HCT116 (cell line): ENCODE results near the gene KY. TPM values are rescaled to one million over a fixed set of nuclear protein-coding genes. Genes with fewer than 3 reads are reported as not detected.

Experiments
- ATAC-seq: fragments of 200-7000 bp; cut with Tn5 transposase; 2 replicates; pipeline ENCODE4 v1.9.1; 2020; ENCODE audit warnings: mild to moderate bottlenecking, moderate library complexity
- BruUV-seq: library from RNA; stranded (reverse); fragments of 400-500 nt; replicated peaks from 2 replicates; lab custom pipeline; 2021; lab: Mats Ljungman, UMichigan
- CTCF ChIA-PET: fragments of 300-600 bp; sonication (Branson Sonifier 250); formaldehyde crosslinking; loops from one replicate; lab custom pipeline; 2021; ENCODE audit warnings: antibody characterized with exemption; lab: Charles Lee
- POLR2A ChIA-PET: fragments of 300-600, 350-600 bp; sonication (Branson Sonifier 250); formaldehyde crosslinking; loops from one replicate; lab custom pipeline; 2021; ENCODE audit warnings: antibody characterized with exemption; lab: Charles Lee
- RAD21 ChIA-PET, 2 experiments: fragments of 300-600 bp; sonication (Branson Sonifier 250); formaldehyde crosslinking; loops; one replicate each; lab custom pipeline; 2023; ENCODE audit warnings: low total read pairs in 2 of 2; ENCODE audit not compliant: uncharacterized antibody in 2 of 2, unreplicated experiment in 2 of 2, low non-redundant PET in 1 of 2; lab: Charles Lee
- DNase-seq: peaks from one replicate; pipeline ENCODE4 v3.0.0-alpha.2; 2010; ENCODE audit warnings: low read depth, low spot score
- H2AFZ ChIP-seq: fragments of 200-600 bp; shearing (Covaris generic), sonication (generic); 2 replicates; pipeline ENCODE4 v1.6.1; 2017; ENCODE audit warnings: low read depth, mixed run types, mixed read lengths, antibody characterized with exemption, low read length; ENCODE audit not compliant: poor library complexity, severe bottlenecking
- H3K27ac ChIP-seq: 2 replicates; pipeline ENCODE4 v1.5.1; 2012; ENCODE audit warnings: low read depth, low read length
- H3K27me3 ChIP-seq: fragments of 200-600 bp; sonication (generic); 2 replicates; pipeline ENCODE4 v1.6.1; 2016; ENCODE audit warnings: mixed run types, low read length, mixed read lengths; ENCODE audit not compliant: insufficient read depth
- H3K36me3 ChIP-seq, 2 experiments: fragments of 200-500 bp in 1 of 2; fragments of 200-600 bp in 1 of 2; sonication (Bioruptor generic) in 1 of 2; sonication (generic) in 1 of 2; 2 replicates each; pipeline versions ENCODE4 v1.5.1 to v1.6.1; 2014 to 2016; ENCODE audit warnings: low read length in 2 of 2, inconsistent platforms in 1 of 2, mixed read lengths in 1 of 2, mixed run types in 1 of 2; ENCODE audit not compliant: insufficient read depth in 2 of 2, control insufficient read depth in 1 of 2
- H3K4me1 ChIP-seq, 2 experiments: fragments of 200-600 bp in 1 of 2; sonication (generic) in 1 of 2; 2 replicates each; pipeline versions ENCODE4 v1.5.1 to v1.6.1; 2012 to 2017; ENCODE audit warnings: low read length in 2 of 2, inconsistent platforms in 1 of 2, mild to moderate bottlenecking in 1 of 2, mixed read lengths in 1 of 2, mixed run types in 1 of 2, moderate library complexity in 1 of 2; ENCODE audit not compliant: insufficient read depth in 2 of 2, control insufficient read depth in 1 of 2
- H3K4me2 ChIP-seq: fragments of 200-600 bp; sonication (generic); 2 replicates; pipeline ENCODE4 v1.6.1; 2017; ENCODE audit warnings: mixed run types, low read length, mixed read lengths
- H3K4me3 ChIP-seq, 2 experiments: fragments of 200-600 bp in 1 of 2; sonication (generic) in 1 of 2; replicated peaks in 1 of 2; 2 replicates each; pipeline ENCODE4 v1.5.1; 2011 to 2016; ENCODE audit warnings: low read length in 2 of 2, control low read depth in 1 of 2, low read depth in 1 of 2, mild to moderate bottlenecking in 1 of 2, mixed read lengths in 1 of 2, mixed run types in 1 of 2
- H3K79me2 ChIP-seq: fragments of 200-600 bp; sonication (generic); 2 replicates; pipeline ENCODE4 v1.6.1; 2017; ENCODE audit warnings: mild to moderate bottlenecking, mixed run types, low read length, moderate library complexity, mixed read lengths; ENCODE audit not compliant: insufficient read depth
- H3K9ac ChIP-seq: fragments of 200-600 bp; sonication (generic); 2 replicates; pipeline ENCODE4 v1.6.1; 2016; ENCODE audit warnings: low read length, mixed read lengths
- H3K9me2 ChIP-seq: fragments of 200-600 bp; sonication (generic), shearing (Covaris generic); 2 replicates; pipeline ENCODE4 v1.6.1; 2017; ENCODE audit warnings: mixed run types, mild to moderate bottlenecking, moderate library complexity; ENCODE audit not compliant: insufficient read depth
- H3K9me3 ChIP-seq, 2 experiments: fragments of 200-500 bp in 1 of 2; fragments of 200-600 bp in 1 of 2; sonication (Bioruptor generic) in 1 of 2; sonication (generic) in 1 of 2; 2 replicates each; pipeline ENCODE4 v1.6.1; 2014 to 2017; ENCODE audit warnings: low read length in 2 of 2, mixed read lengths in 2 of 2, inconsistent platforms in 1 of 2, low read depth in 1 of 2, mild to moderate bottlenecking in 1 of 2, mixed run types in 1 of 2, moderate library complexity in 1 of 2; ENCODE audit not compliant: control insufficient read depth in 1 of 2, insufficient read depth in 1 of 2
- H4K20me1 ChIP-seq: fragments of 200-600 bp; sonication (generic), shearing (Covaris generic); 2 replicates; pipeline ENCODE4 v1.6.1; 2017; ENCODE audit warnings: mixed run types, mild to moderate bottlenecking, moderate library complexity; ENCODE audit not compliant: insufficient read depth
- EGR1 ChIP-seq: IDR thresholded peaks from 2 replicates; pipeline ENCODE4 v1.6.1; 2012; ENCODE audit warnings: low read depth
- ELF1 ChIP-seq: IDR thresholded peaks from 2 replicates; pipeline ENCODE4 v1.6.1; 2012; ENCODE audit warnings: low read depth, borderline replicate concordance
- EZH2 ChIP-seq: fragments of 200-600 bp; sonication (generic); IDR thresholded peaks from 2 replicates; pipeline ENCODE4 v1.6.1; 2017; ENCODE audit warnings: antibody characterized with exemption, mixed run types
- EZH2phosphoT487 ChIP-seq: fragments of 200-600 bp; IDR thresholded peaks from 2 replicates; pipeline ENCODE4 v1.6.1; 2018; ENCODE audit warnings: antibody characterized with exemption, borderline replicate concordance
- JUND ChIP-seq: IDR thresholded peaks from 2 replicates; pipeline ENCODE4 v1.6.1; 2012
- POLR2A ChIP-seq: IDR thresholded peaks from 2 replicates; pipeline ENCODE4 v1.7.0; 2011; ENCODE audit warnings: borderline replicate concordance; ENCODE audit not compliant: insufficient read depth, insufficient read length; ENCODE audit errors: extremely low read depth
- REST ChIP-seq: IDR thresholded peaks from 2 replicates; pipeline ENCODE4 v1.6.1; 2012; ENCODE audit warnings: low read depth
- SP1 ChIP-seq: IDR thresholded peaks from 2 replicates; pipeline ENCODE4 v1.6.1; 2012; ENCODE audit warnings: low read depth
- TCF7L2 ChIP-seq: IDR thresholded peaks from 2 replicates; pipeline ENCODE4 v1.7.0; 2011; ENCODE audit warnings: borderline replicate concordance, inconsistent platforms; ENCODE audit not compliant: insufficient read depth, insufficient read length; ENCODE audit errors: extremely low read depth
- ZBTB33 ChIP-seq: IDR thresholded peaks from 2 replicates; pipeline ENCODE4 v1.6.1; 2011; ENCODE audit warnings: mild to moderate bottlenecking, low read length, moderate library complexity; ENCODE audit not compliant: insufficient replicate concordance; ENCODE audit errors: extremely low read depth
- intact Hi-C: fragments of 100-400 bp; cut with micrococcal nuclease; formaldehyde crosslinking; loops from 2 replicates; pipeline ENCODE4 v1.10.0; 2022
- total RNA-seq: library from RNA; stranded (reverse); gene quantifications from one replicate; pipeline ENCODE4 v1.2.1, GENCODE V29; 2021; ENCODE audit not compliant: unreplicated experiment
- TF ChIP-seq, protein P1 (sequence below), 3 experiments: fragments of 200-600 bp in 1 of 3; sonication (generic) in 1 of 3; IDR thresholded peaks in 2 of 3; conservative IDR thresholded peaks in 1 of 3; 2 replicates each; pipeline ENCODE4 v1.5.1; 2012 to 2017; ENCODE audit warnings: low read depth in 2 of 3, low read length in 2 of 3, antibody characterized with exemption in 1 of 3, borderline replicate concordance in 1 of 3, control low read depth in 1 of 3, mild to moderate bottlenecking in 1 of 3, mixed read lengths in 1 of 3, mixed run types in 1 of 3, moderate library complexity in 1 of 3; ENCODE audit not compliant: insufficient read depth in 1 of 3

Gene KY
- total RNA-seq, 1 experiment from 2014 or later: not detected

DNA sequence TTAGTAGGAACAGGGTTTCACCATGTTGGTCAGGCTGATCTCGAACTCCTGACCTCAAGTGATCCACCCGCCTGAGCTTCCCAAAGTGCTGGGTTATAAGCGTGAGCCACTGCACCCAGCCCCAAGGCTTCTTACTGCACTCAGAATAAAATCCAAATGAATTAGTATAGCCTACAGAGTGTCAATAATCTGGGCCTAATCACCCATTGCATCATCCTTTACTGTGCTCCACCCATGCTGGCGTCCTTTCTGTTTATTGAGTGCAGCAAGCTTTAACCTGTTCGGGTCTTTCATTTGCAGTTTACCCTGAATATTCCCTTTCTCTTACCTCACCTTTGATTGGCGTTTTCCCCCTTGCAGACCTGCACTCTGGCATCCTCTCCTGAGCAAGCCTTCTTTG is 87.2 kb downstream of the KY start (continued):
- TF ChIP-seq ZBTB33: no peak

GRCh38 chr3:134562055-134562454 is 88.8 kb downstream of the KY start:
- CTCF ChIA-PET: no interaction called here
- H3K9ac ChIP-seq: no peak overlapping the region
- H4K20me1 ChIP-seq: no peaks in the 10 kb centered on the region
- H3K36me3 ChIP-seq: no peaks in the 10 kb centered on the region
- no peak overlapping the region for H3K4me2 ChIP-seq
- intact Hi-C loops: no loop called here
- DNase-seq (no peak), ATAC-seq (no peak)
- H3K79me2 ChIP-seq: no peaks in the 10 kb centered on the region
- H3K4me3 ChIP-seq: no peak overlapping the region
- RAD21 ChIA-PET: no interaction called here
- no peaks in the 10 kb centered on the region for H3K4me1 ChIP-seq
- H3K9me3 ChIP-seq: no peaks in the 10 kb centered on the region
- no TSS peak for BruUV-seq
- no peaks in the 10 kb centered on the region for H3K27me3 ChIP-seq
- POLR2A ChIA-PET: no interaction called here
- H3K27ac ChIP-seq: no peak overlapping the region
- no peaks in the 10 kb centered on the region for H3K9me2 ChIP-seq
- no peak overlapping the region for H2AFZ ChIP-seq
- TF ChIP-seq SP1: no peak
- TF ChIP-seq POLR2A: no peak
- TF ChIP-seq EGR1: no peak
- TF ChIP-seq JUND: no peak
- TF ChIP-seq EZH2phosphoT487: no peak
- TF ChIP-seq, protein P1, sequence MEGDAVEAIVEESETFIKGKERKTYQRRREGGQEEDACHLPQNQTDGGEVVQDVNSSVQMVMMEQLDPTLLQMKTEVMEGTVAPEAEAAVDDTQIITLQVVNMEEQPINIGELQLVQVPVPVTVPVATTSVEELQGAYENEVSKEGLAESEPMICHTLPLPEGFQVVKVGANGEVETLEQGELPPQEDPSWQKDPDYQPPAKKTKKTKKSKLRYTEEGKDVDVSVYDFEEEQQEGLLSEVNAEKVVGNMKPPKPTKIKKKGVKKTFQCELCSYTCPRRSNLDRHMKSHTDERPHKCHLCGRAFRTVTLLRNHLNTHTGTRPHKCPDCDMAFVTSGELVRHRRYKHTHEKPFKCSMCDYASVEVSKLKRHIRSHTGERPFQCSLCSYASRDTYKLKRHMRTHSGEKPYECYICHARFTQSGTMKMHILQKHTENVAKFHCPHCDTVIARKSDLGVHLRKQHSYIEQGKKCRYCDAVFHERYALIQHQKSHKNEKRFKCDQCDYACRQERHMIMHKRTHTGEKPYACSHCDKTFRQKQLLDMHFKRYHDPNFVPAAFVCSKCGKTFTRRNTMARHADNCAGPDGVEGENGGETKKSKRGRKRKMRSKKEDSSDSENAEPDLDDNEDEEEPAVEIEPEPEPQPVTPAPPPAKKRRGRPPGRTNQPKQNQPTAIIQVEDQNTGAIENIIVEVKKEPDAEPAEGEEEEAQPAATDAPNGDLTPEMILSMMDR (IDR thresholded peaks at IDR 0.05 in 2 of 3, conservative IDR thresholded peaks at IDR 0.05 in 1 of 3; ENCODE audit: borderline replicate concordance in 1 of 3, insufficient read depth in 1 of 3, low read depth in 2 of 3, low read length in 2 of 3): no peak
- TF ChIP-seq EZH2: no peak
- no peak for TF ChIP-seq REST
- no peak for TF ChIP-seq ELF1
- TF ChIP-seq TCF7L2: no peak
